Measurements from ENCODE around the gene EPB41L5. TPM values are rescaled to one million over a fixed set of nuclear protein-coding genes. Genes with fewer than 3 reads are reported as not detected.
"Not testable (repeated sequence)": the region's sequence is repeated elsewhere in the genome, so short reads cannot be mapped to it uniquely, and the experiment has no call there.

Gene EPB41L5
- total and polyA plus RNA-seq, 12 donors: 2.6 to 25.8 (median 13.9) TPM

DNA sequence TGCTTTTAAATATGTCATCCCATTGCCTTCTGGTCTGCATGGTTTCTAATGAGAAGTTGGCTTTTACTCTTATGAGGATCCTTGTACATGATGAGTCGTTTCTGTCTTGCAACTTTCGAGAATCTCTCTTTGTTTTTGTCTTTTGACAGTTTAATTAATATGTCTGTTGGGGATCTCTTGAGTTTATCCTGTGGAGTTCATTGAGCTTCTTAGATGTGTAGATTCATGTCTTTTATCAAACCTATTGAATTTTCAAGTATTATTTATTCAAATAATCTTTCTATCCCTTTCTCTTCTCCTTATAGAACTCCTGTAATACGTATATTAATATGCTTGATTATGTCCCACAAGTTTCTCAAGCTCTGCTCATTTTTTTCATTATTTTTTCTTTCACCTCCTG lies 142.4 kb downstream of the EPB41L5 start:
- 92 to 94% (median 94%) methylated on average over 3 of the region's 3 CpGs for WGBS, 4 donors
- H3K4me3 ChIP-seq: no peak overlapping the region
- no peaks in the 10 kb centered on the region for H3K36me3 ChIP-seq (replicated peaks in 1 of 2)

DNA sequence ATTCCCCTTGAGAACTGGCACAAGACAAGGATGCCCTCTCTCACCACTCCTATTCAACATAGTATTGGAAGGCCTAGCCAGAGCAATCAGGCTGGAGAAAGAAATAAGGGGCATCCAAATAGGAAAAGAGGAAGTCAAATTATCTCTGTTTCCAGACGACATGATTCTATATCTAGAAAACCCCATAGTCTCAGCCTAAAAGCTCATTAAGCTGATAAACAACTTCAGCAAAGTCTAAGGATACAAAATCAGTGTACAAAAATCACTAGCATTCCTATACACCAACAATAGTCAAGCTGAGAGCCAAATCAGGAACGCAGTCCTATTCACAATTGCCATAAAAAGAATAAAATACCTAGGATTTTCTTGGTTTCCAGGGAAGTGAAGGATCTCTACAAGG lies 145.8 kb downstream of the EPB41L5 start:
- H3K27me3 ChIP-seq; H3K27ac ChIP-seq; intact Hi-C loops (cut with DNase I); H3K4me3 ChIP-seq; DNase-seq; H3K4me1 ChIP-seq (replicated peaks in 1 of 2); H3K36me3 ChIP-seq (replicated peaks in 1 of 2); H3K9me3 ChIP-seq (replicated peaks in 1 of 3): not testable (repeated sequence)
- 80 to 92% (median 84%) methylated on average over 2 of the region's 2 CpGs for WGBS, 4 donors

More for the DNA sequence above, 142.4 kb downstream of the EPB41L5 start:
- TF ChIP-seq POLR2A (IDR thresholded peaks at IDR 0.05): no peak
- TF ChIP-seq, protein P1, sequence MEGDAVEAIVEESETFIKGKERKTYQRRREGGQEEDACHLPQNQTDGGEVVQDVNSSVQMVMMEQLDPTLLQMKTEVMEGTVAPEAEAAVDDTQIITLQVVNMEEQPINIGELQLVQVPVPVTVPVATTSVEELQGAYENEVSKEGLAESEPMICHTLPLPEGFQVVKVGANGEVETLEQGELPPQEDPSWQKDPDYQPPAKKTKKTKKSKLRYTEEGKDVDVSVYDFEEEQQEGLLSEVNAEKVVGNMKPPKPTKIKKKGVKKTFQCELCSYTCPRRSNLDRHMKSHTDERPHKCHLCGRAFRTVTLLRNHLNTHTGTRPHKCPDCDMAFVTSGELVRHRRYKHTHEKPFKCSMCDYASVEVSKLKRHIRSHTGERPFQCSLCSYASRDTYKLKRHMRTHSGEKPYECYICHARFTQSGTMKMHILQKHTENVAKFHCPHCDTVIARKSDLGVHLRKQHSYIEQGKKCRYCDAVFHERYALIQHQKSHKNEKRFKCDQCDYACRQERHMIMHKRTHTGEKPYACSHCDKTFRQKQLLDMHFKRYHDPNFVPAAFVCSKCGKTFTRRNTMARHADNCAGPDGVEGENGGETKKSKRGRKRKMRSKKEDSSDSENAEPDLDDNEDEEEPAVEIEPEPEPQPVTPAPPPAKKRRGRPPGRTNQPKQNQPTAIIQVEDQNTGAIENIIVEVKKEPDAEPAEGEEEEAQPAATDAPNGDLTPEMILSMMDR (IDR thresholded peaks at IDR 0.05): no peak
- peaks cover 0 to 5% (median 0%) of the 10 kb centered on the region in 3 donors for H3K9me3 ChIP-seq (replicated peaks in 1 of 3)
- no peak for DNase-seq
- H3K27ac ChIP-seq: no peak overlapping the region
- H3K27me3 ChIP-seq: no peaks in the 10 kb centered on the region
- intact Hi-C loops (cut with DNase I): no loop called here
- H3K4me1 ChIP-seq (replicated peaks in 1 of 2): no peaks in the 10 kb centered on the region

DNA sequence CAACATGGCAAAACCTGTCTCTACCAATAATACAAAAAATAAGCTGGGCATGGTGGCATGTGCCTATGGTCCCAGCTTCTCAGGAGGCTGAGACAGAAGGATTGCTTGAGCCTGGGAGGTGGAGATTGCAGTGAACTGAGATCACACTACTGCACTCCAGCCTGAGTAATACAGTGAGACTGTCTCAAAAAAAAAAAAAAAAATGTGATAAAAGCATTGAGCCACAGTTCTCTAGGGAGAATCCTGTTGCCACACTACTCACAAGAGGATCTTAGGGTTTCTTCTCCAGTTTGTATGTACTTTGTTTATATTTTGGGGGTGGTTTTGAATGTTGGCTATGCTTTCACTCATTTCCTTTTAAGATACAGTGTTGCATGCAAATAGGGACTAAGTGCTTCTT lies 148.3 kb downstream of the EPB41L5 start:
- Histone ChIP-seq H3K36me3 (replicated peaks in 1 of 2) (no peaks in the 10 kb centered on the region), H3K27ac (no peak overlapping the region), H3K9me3 (replicated peaks in 1 of 3) (no peaks in the 10 kb centered on the region), H3K4me3 (no peak overlapping the region), H3K4me1 (replicated peaks in 1 of 2) (no peaks in the 10 kb centered on the region), H3K27me3 (no peaks in the 10 kb centered on the region)
- intact Hi-C loops (cut with DNase I): loop anchor here in 1 of 2 donors (10.0 kb wide), 1 partner anchor 46 kb away; no protein-coding TSS in a partner anchor
- TF ChIP-seq POLR2A (IDR thresholded peaks at IDR 0.05): no peak
- TF ChIP-seq, protein P1 (IDR thresholded peaks at IDR 0.05): no peak
- no peak for DNase-seq

DNA sequence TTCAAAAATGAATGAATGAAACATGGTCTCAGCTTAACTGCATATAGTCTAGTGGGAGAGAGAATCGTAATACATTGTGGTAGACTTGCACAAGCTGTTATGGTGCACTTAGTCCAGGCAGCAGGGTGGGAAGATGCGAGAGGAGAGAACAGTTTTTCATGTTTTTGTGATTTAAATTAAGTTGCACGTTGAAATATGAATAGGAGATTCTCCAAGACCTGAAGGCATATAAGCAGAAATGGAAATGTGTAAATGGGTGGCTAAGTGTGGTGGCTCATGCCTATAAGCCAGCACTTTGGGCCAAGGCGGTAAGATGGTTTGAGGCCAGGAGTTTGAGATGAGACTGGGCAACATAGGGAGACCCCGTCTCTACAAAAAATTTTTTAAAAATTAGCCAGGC lies 149.8 kb downstream of the EPB41L5 start:
- 94 to 97% (median 96%) methylated on average over 5 of the region's 5 CpGs for WGBS, 4 donors
- H3K36me3 ChIP-seq (replicated peaks in 1 of 2): no peaks in the 10 kb centered on the region
- no peaks in the 10 kb centered on the region for H3K27me3 ChIP-seq
- intact Hi-C loops (cut with DNase I): loop anchor here in 1 of 2 donors (10.0 kb wide), 1 partner anchor 48 kb away; no protein-coding TSS in a partner anchor
- H3K4me1 ChIP-seq (replicated peaks in 1 of 2): no peaks in the 10 kb centered on the region
- no peaks in the 10 kb centered on the region for H3K9me3 ChIP-seq (replicated peaks in 1 of 3)
- H3K4me3 ChIP-seq: no peak overlapping the region
- H3K27ac ChIP-seq: no peak overlapping the region
- DNase-seq: no peak
- TF ChIP-seq, protein P1 (IDR thresholded peaks at IDR 0.05): no peak

DNA sequence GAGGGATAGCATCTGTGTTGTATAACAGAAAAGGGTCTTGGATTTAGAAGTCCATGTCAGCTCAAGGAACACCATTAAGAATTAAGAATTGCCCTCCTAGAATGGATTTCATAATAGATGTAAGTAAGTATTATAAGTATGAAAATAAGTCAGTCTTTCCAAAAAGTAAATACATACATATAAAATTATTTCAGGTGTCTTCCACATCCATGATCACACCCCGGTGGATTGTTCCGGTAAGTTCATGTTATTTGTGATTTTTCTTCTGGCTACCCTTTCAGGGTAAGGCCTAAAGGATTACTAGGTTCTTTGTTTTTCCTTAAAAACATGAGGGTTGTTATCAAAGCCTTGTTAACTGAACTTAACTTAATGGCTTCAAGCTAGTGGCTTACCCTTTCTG lies 154.4 kb downstream of the EPB41L5 start:
- intact Hi-C loops (cut with DNase I): loop anchor here in 1 of 2 donors (10.0 kb wide), 1 partner anchor 52 kb away; no protein-coding TSS in a partner anchor
- H3K4me3 ChIP-seq: no peak overlapping the region
- no peaks in the 10 kb centered on the region for H3K4me1 ChIP-seq (replicated peaks in 1 of 2)
- no peak overlapping the region for H3K27ac ChIP-seq
- H3K27me3 ChIP-seq: no peaks in the 10 kb centered on the region
- 98 to 99% (median 98%) methylated on average over 2 of the region's 2 CpGs for WGBS, 4 donors
- no peaks in the 10 kb centered on the region for H3K9me3 ChIP-seq (replicated peaks in 1 of 3)
- no peaks in the 10 kb centered on the region for H3K36me3 ChIP-seq (replicated peaks in 1 of 2)
- no peak for DNase-seq
- TF ChIP-seq, protein P1 (IDR thresholded peaks at IDR 0.05): no peak
- no peak for TF ChIP-seq POLR2A (IDR thresholded peaks at IDR 0.05)

All from adrenal gland (tissue), 12 donors.